ENCODE data around the gene WDR64.

GRCh38 chr1:241838897-241839296 lies 186.8 kb downstream of the WDR64 start:
- TF ChIP-seq CTCF (IDR thresholded peaks at IDR 0.05) (no peak), POLR2AphosphoS5 (IDR thresholded peaks at IDR 0.05) (no peak)
